CD8-positive, alpha-beta memory T cell (primary cell): Measurements from ENCODE around the gene SPATS2L. TPM values are rescaled to one million over a fixed set of nuclear protein-coding genes. Genes with fewer than 3 reads are reported as not detected.

ENCODE experiments used
- CTCF ChIA-PET: fragments of 350-600 bp; sonication (Branson Sonifier 250); formaldehyde crosslinking; loops from one replicate; lab custom pipeline; 2021; ENCODE audit warnings: antibody characterized with exemption; lab: Charles Lee
- POLR2A ChIA-PET: fragments of 350-600 bp; sonication (Branson Sonifier 250); formaldehyde crosslinking; loops from one replicate; lab custom pipeline; 2021; ENCODE audit warnings: antibody characterized with exemption; lab: Charles Lee
- DNase-seq, 5 donors: peaks; one replicate each; pipeline versions ENCODE4 v3.0.0 to v3.0.0-alpha.2; 2020 to 2022; ENCODE audit warnings: mixed read lengths in 1 of 5
- H3K27ac ChIP-seq: one replicate; pipeline ENCODE4 v1.7.0; 2013; ENCODE audit warnings: low read depth, mild to moderate bottlenecking, low read length, moderate library complexity
- H3K27me3 ChIP-seq: 2 replicates; pipeline ENCODE4 v1.7.0; 2013; ENCODE audit warnings: low read length, mild to moderate bottlenecking; ENCODE audit not compliant: insufficient read depth, poor library complexity, severe bottlenecking
- H3K36me3 ChIP-seq: 2 replicates; pipeline ENCODE4 v1.7.0; 2013; ENCODE audit warnings: mild to moderate bottlenecking, low read length, moderate library complexity; ENCODE audit not compliant: insufficient read depth
- H3K4me1 ChIP-seq: 2 replicates; pipeline ENCODE4 v1.7.0; 2013; ENCODE audit warnings: mild to moderate bottlenecking, low read length, moderate library complexity; ENCODE audit not compliant: insufficient read depth
- H3K4me3 ChIP-seq: 2 replicates; pipeline ENCODE4 v1.7.0; 2013; ENCODE audit warnings: mild to moderate bottlenecking, low read length
- H3K9me3 ChIP-seq: 2 replicates; pipeline ENCODE4 v1.7.0; 2013; ENCODE audit warnings: mild to moderate bottlenecking, low read length
- H3K27ac Mint-ChIP-seq, 8 donors: one replicate each; pipeline ENCODE4 v1.8.0; 2020 to 2021; ENCODE audit warnings: mixed read lengths in 8 of 8, mild to moderate bottlenecking in 6 of 8, inconsistent platforms in 3 of 8, moderate library complexity in 3 of 8
- H3K27me3 Mint-ChIP-seq, 2 donors: one replicate each; pipeline ENCODE4 v1.8.0; 2020 to 2021; ENCODE audit warnings: mixed read lengths in 2 of 2, mild to moderate bottlenecking in 1 of 2, moderate library complexity in 1 of 2
- H3K36me3 Mint-ChIP-seq, 3 donors: one replicate each; pipeline ENCODE4 v1.8.0; 2020 to 2021; ENCODE audit warnings: mixed read lengths in 3 of 3, inconsistent platforms in 1 of 3, mild to moderate bottlenecking in 1 of 3
- H3K4me1 Mint-ChIP-seq, 3 donors: one replicate each; pipeline ENCODE4 v1.8.0; 2020 to 2021; ENCODE audit warnings: mixed read lengths in 3 of 3, inconsistent platforms in 1 of 3, mild to moderate bottlenecking in 1 of 3
- H3K4me3 Mint-ChIP-seq, 7 donors: one replicate each; pipeline ENCODE4 v1.8.0; 2020 to 2021; ENCODE audit warnings: mixed read lengths in 7 of 7, mild to moderate bottlenecking in 6 of 7, moderate library complexity in 4 of 7, inconsistent platforms in 2 of 7
- H3K9me3 Mint-ChIP-seq, 5 donors: one replicate each; pipeline ENCODE4 v1.8.0; 2020 to 2022; ENCODE audit warnings: mixed read lengths in 5 of 5, mild to moderate bottlenecking in 3 of 5, moderate library complexity in 2 of 5, inconsistent platforms in 1 of 5
- polyA plus RNA-seq: library from polyadenylated mRNA; unstranded; fragments of 300-500 nt; fragmentation: Illumina TruSeq; gene quantifications from one replicate; pipeline ENCODE4 v1.2.3, GENCODE V29; 2021
- total RNA-seq, 2 experiments: library from RNA; stranded (reverse); gene quantifications; one replicate each; pipeline ENCODE4 v1.2.3, GENCODE V29; 2021

SPATS2L gene
- total and polyA plus RNA-seq, 3 experiments from 2014 or later: 11.3 to 22.2 (median 21.8) TPM

- no peaks in the 10 kb centered on the region for H3K4me1 Mint-ChIP-seq
- no peak overlapping the region for H3K4me3 Mint-ChIP-seq
- H3K27ac Mint-ChIP-seq: no peak overlapping the region
- H3K9me3 Mint-ChIP-seq: no peaks in the 10 kb centered on the region
- CTCF ChIA-PET: no interaction called here
- Histone ChIP-seq H3K36me3 (no peaks in the 10 kb centered on the region), H3K27me3 (no peaks in the 10 kb centered on the region), H3K9me3 (no peaks in the 10 kb centered on the region), H3K4me1 (no peaks in the 10 kb centered on the region), H3K4me3 (no peak overlapping the region), H3K27ac (no peak overlapping the region)
- no peaks in the 10 kb centered on the region for H3K27me3 Mint-ChIP-seq
- POLR2A ChIA-PET: no interaction called here
- H3K36me3 Mint-ChIP-seq: peaks cover 4 to 11% (median 5%) of the 10 kb centered on the region in 3 donors
- DNase-seq: no peak
Observed at GRCh38 chr2:200394045-200394444, 87.6 kb downstream of the SPATS2L start.

GRCh38 chr2:200396781-200397242 lies 90.3 kb downstream of the SPATS2L start:
- H3K27me3 ChIP-seq: no peaks in the 10 kb centered on the region
- Mint-ChIP-seq H3K4me3 (no peak overlapping the region), H3K27ac (no peak overlapping the region), H3K27me3 (no peaks in the 10 kb centered on the region), H3K36me3 (peaks cover 0 to 14% (median 0%) of the 10 kb centered on the region in 3 donors), H3K9me3 (no peaks in the 10 kb centered on the region), H3K4me1 (no peaks in the 10 kb centered on the region)
- no peak overlapping the region for H3K4me3 ChIP-seq
- H3K36me3 ChIP-seq: no peaks in the 10 kb centered on the region
- no peaks in the 10 kb centered on the region for H3K9me3 ChIP-seq
- CTCF ChIA-PET: no interaction called here
- H3K27ac ChIP-seq: no peak overlapping the region
- POLR2A ChIA-PET: no interaction called here
- no peak for DNase-seq
- no peaks in the 10 kb centered on the region for H3K4me1 ChIP-seq

GRCh38 chr2:200397785-200398184 lies 91.3 kb downstream of the SPATS2L start:
- H3K27me3 ChIP-seq: no peaks in the 10 kb centered on the region
- H3K4me3 ChIP-seq: no peak overlapping the region
- no peak for DNase-seq
- H3K9me3 ChIP-seq: no peaks in the 10 kb centered on the region
- no peaks in the 10 kb centered on the region for H3K4me1 Mint-ChIP-seq
- no peaks in the 10 kb centered on the region for H3K36me3 ChIP-seq
- H3K36me3 Mint-ChIP-seq: peaks cover 0 to 20% (median 0%) of the 10 kb centered on the region in 3 donors
- POLR2A ChIA-PET: no interaction called here
- CTCF ChIA-PET: no interaction called here
- H3K4me3 Mint-ChIP-seq: no peak overlapping the region
- H3K27me3 Mint-ChIP-seq: no peaks in the 10 kb centered on the region
- H3K27ac ChIP-seq: no peak overlapping the region
- no peaks in the 10 kb centered on the region for H3K9me3 Mint-ChIP-seq
- no peaks in the 10 kb centered on the region for H3K4me1 ChIP-seq
- H3K27ac Mint-ChIP-seq: peak overlapping the region in 1 of 8 donors; percentile 5

GRCh38 chr2:200399046-200399445 lies 92.6 kb downstream of the SPATS2L start:
- Histone ChIP-seq H3K36me3 (no peaks in the 10 kb centered on the region), H3K4me3 (no peak overlapping the region), H3K4me1 (no peaks in the 10 kb centered on the region), H3K27ac (no peak overlapping the region), H3K27me3 (no peaks in the 10 kb centered on the region), H3K9me3 (no peaks in the 10 kb centered on the region)
- Mint-ChIP-seq H3K4me3 (no peak overlapping the region), H3K4me1 (no peaks in the 10 kb centered on the region), H3K27ac (no peak overlapping the region), H3K27me3 (no peaks in the 10 kb centered on the region), H3K36me3 (peaks cover 0 to 24% (median 0%) of the 10 kb centered on the region in 3 donors), H3K9me3 (no peaks in the 10 kb centered on the region)
- CTCF ChIA-PET: no interaction called here
- DNase-seq: no peak
- POLR2A ChIA-PET: no interaction called here

GRCh38 chr2:200399636-200400035 lies 93.1 kb downstream of the SPATS2L start:
- no peak for DNase-seq
- CTCF ChIA-PET: no interaction called here

GRCh38 chr2:200403814-200404213 lies 97.3 kb downstream of the SPATS2L start:
- Histone ChIP-seq H3K27ac (no peak overlapping the region), H3K27me3 (no peaks in the 10 kb centered on the region), H3K4me1 (no peaks in the 10 kb centered on the region), H3K36me3 (no peaks in the 10 kb centered on the region), H3K9me3 (no peaks in the 10 kb centered on the region), H3K4me3 (no peak overlapping the region)
- Mint-ChIP-seq H3K36me3 (peaks cover 0 to 25% (median 0%) of the 10 kb centered on the region in 3 donors), H3K4me3 (no peak overlapping the region), H3K4me1 (peaks cover 11 to 16% (median 16%) of the 10 kb centered on the region in 3 donors), H3K27me3 (peaks cover 0 to 3% of the 10 kb centered on the region in 2 donors), H3K9me3 (no peaks in the 10 kb centered on the region), H3K27ac (no peak overlapping the region)
- ChIA-PET CTCF (no interaction called here), POLR2A (no interaction called here)
- no peak for DNase-seq

More at GRCh38 chr2:200399636-200400035, 93.1 kb downstream of the SPATS2L start:
- Histone ChIP-seq H3K4me1 (no peaks in the 10 kb centered on the region), H3K27me3 (no peaks in the 10 kb centered on the region), H3K9me3 (no peaks in the 10 kb centered on the region), H3K4me3 (no peak overlapping the region), H3K36me3 (no peaks in the 10 kb centered on the region), H3K27ac (no peak overlapping the region)
- H3K27ac Mint-ChIP-seq: peak overlapping the region in 1 of 8 donors; percentile 29
- peaks cover 0 to 21% (median 0%) of the 10 kb centered on the region in 3 donors for H3K36me3 Mint-ChIP-seq
- H3K27me3 Mint-ChIP-seq: no peaks in the 10 kb centered on the region
- H3K4me1 Mint-ChIP-seq: no peaks in the 10 kb centered on the region
- H3K4me3 Mint-ChIP-seq: no peak overlapping the region
- POLR2A ChIA-PET: no interaction called here
- no peaks in the 10 kb centered on the region for H3K9me3 Mint-ChIP-seq

- Histone ChIP-seq H3K27ac (no peak overlapping the region), H3K27me3 (no peaks in the 10 kb centered on the region), H3K4me3 (no peak overlapping the region), H3K4me1 (no peaks in the 10 kb centered on the region), H3K36me3 (no peaks in the 10 kb centered on the region), H3K9me3 (no peaks in the 10 kb centered on the region)
- Mint-ChIP-seq H3K27me3 (peaks cover 0 to 3% of the 10 kb centered on the region in 2 donors), H3K36me3 (peaks cover 0 to 18% (median 0%) of the 10 kb centered on the region in 3 donors), H3K27ac (no peak overlapping the region), H3K4me1 (peaks cover 11 to 16% (median 16%) of the 10 kb centered on the region in 3 donors), H3K9me3 (no peaks in the 10 kb centered on the region), H3K4me3 (no peak overlapping the region)
- CTCF ChIA-PET: no interaction called here
- POLR2A ChIA-PET: no interaction called here
- no peak for DNase-seq
Observed at GRCh38 chr2:200404615-200405014, 98.1 kb downstream of the SPATS2L start.

- H3K36me3 ChIP-seq: no peaks in the 10 kb centered on the region
- no peak overlapping the region for H3K4me3 Mint-ChIP-seq
Observed at GRCh38 chr2:200405599-200406298, 99.3 kb downstream of the SPATS2L start.

More at GRCh38 chr2:200405599-200406298, 99.3 kb downstream of the SPATS2L start:
- Mint-ChIP-seq H3K4me1 (peaks cover 11 to 16% (median 16%) of the 10 kb centered on the region in 3 donors), H3K36me3 (peaks cover 0 to 18% (median 0%) of the 10 kb centered on the region in 3 donors), H3K27me3 (peaks cover 0 to 3% of the 10 kb centered on the region in 2 donors), H3K9me3 (no peaks in the 10 kb centered on the region), H3K27ac (no peak overlapping the region)
- POLR2A ChIA-PET: no interaction called here
- no peak for DNase-seq
- H3K4me3 ChIP-seq: no peak overlapping the region
- no peaks in the 10 kb centered on the region for H3K27me3 ChIP-seq
- H3K9me3 ChIP-seq: no peaks in the 10 kb centered on the region
- peak overlapping the region; percentile 27 for H3K27ac ChIP-seq
- H3K4me1 ChIP-seq: no peaks in the 10 kb centered on the region
- CTCF ChIA-PET: no interaction called here
